Prostate gland (tissue), 2 donors: ENCODE data around the gene RRN3. TPM values are rescaled to one million over a fixed set of nuclear protein-coding genes. Genes with fewer than 3 reads are reported as not detected.

Source experiments
- DNase-seq: peaks from one replicate; pipeline ENCODE4 v3.0.0-alpha.2; 2019; ENCODE audit warnings: low spot score
- H3K27ac ChIP-seq, 2 donors: fragments of 200-600 bp; sonication (generic); 2 replicates each; pipeline ENCODE4 v1.5.1; 2017 to 2019
- H3K27me3 ChIP-seq: fragments of 200-600 bp; sonication (generic); replicated peaks from 2 replicates; pipeline ENCODE4 v1.5.1; 2019; ENCODE audit not compliant: insufficient read depth
- H3K36me3 ChIP-seq, 2 donors: fragments of 200-600 bp; sonication (generic); 1 replicate in 1 of 2; 2 replicates in 1 of 2; pipeline versions ENCODE4 v1.5.1 to v1.8.1; 2017 to 2019
- H3K4me1 ChIP-seq: fragments of 200-600 bp; sonication (generic); replicated peaks from 2 replicates; pipeline ENCODE4 v1.5.1; 2019
- H3K4me3 ChIP-seq, 2 donors: fragments of 200-600 bp; sonication (generic); 2 replicates each; pipeline ENCODE4 v1.5.1; 2017 to 2019
- H3K9me3 ChIP-seq: fragments of 200-600 bp; sonication (generic); 2 replicates; pipeline ENCODE4 v1.5.1; 2017
- CTCF ChIP-seq, 4 experiments: fragments of 200-600 bp in 2 of 4; fragments of 450-650 bp in 2 of 4; sonication (generic) in 2 of 4; IDR thresholded peaks; 1 replicate in 3 of 4; 2 replicates in 1 of 4; pipeline ENCODE4 v1.5.1; 2016 to 2019; ENCODE audit warnings: antibody characterized with exemption in 4 of 4, mild to moderate bottlenecking in 2 of 4, moderate library complexity in 2 of 4
- POLR2A ChIP-seq: fragments of 450-650 bp; IDR thresholded peaks from one replicate; pipeline ENCODE4 v1.6.1; 2016; ENCODE audit warnings: antibody characterized with exemption, mild to moderate bottlenecking
- POLR2AphosphoS5 ChIP-seq: sonication (generic); formaldehyde crosslinking; IDR thresholded peaks from one replicate; pipeline ENCODE4 v1.6.1; 2017; ENCODE audit warnings: antibody characterized with exemption
- WGBS: methylation state at CpG from one replicate; pipeline ENCODE4 v1.1.5; 2018; 5-methylcytosine and 5-hydroxymethylcytosine counted together
- intact Hi-C: fragments of 100-400 bp; cut with DNase I; formaldehyde crosslinking; loops from one replicate; pipeline ENCODE4 v1.14.2; 2022
- total RNA-seq, 2 donors: library from RNA; depleted of rRNA; stranded (reverse); fragments of >200 nt; gene quantifications; one replicate each; pipeline ENCODE4 v1.1.0, GENCODE V29; 2016

Gene RRN3
- total RNA-seq, 2 donors from 2014 or later, result 34.7 to 37.9 TPM

- WGBS, result 66% methylated on average over 3 of the region's 3 CpGs
- no peak overlapping the region for H3K4me3 ChIP-seq
- no peak for DNase-seq
- no peak for TF ChIP-seq POLR2AphosphoS5
- no peak for TF ChIP-seq POLR2A
- TF ChIP-seq CTCF (IDR thresholded peaks at IDR 0.05), result no peak
- no peak overlapping the region for H3K27ac ChIP-seq
- no peaks in the 10 kb centered on the region for H3K9me3 ChIP-seq
- H3K4me1 ChIP-seq, result no peaks in the 10 kb centered on the region
- intact Hi-C loops, result no loop called here
- H3K36me3 ChIP-seq, result no peaks in the 10 kb centered on the region
- H3K27me3 ChIP-seq, result no peaks in the 10 kb centered on the region
Observed at GRCh38 chr16:15059324-15059723, 34.7 kb downstream of the RRN3 start.

GRCh38 chr16:15057681-15058417 lies 36.2 kb downstream of the RRN3 start:
- no peak for DNase-seq
- H3K27ac ChIP-seq, result no peak overlapping the region

GRCh38 chr16:15055141-15056053 lies 38.7 kb downstream of the RRN3 start:
- Histone ChIP-seq H3K4me3 (peak overlapping the region; percentile 99), H3K27me3 (no peaks in the 10 kb centered on the region), H3K27ac (peak overlapping the region; percentile 79 to 86), H3K9me3 (no peaks in the 10 kb centered on the region), H3K4me1 (no peaks in the 10 kb centered on the region), H3K36me3 (no peaks in the 10 kb centered on the region)
- DNase-seq, result no peak
- intact Hi-C loops, result no loop called here
- 4% methylated on average over 39 of the region's 81 CpGs for WGBS
- TF ChIP-seq POLR2AphosphoS5 (no peak), CTCF (IDR thresholded peaks at IDR 0.05) (no peak), POLR2A (peak; percentile 15)

More at GRCh38 chr16:15057681-15058417, 36.2 kb downstream of the RRN3 start:
- 84% methylated on average over 7 of the region's 7 CpGs for WGBS
- H3K27me3 ChIP-seq, result no peaks in the 10 kb centered on the region
- no peak overlapping the region for H3K4me3 ChIP-seq
- TF ChIP-seq POLR2AphosphoS5, result no peak
- TF ChIP-seq POLR2A, result no peak
- TF ChIP-seq CTCF (IDR thresholded peaks at IDR 0.05), result no peak
- intact Hi-C loops, result no loop called here
- H3K36me3 ChIP-seq, result no peaks in the 10 kb centered on the region
- H3K4me1 ChIP-seq, result no peaks in the 10 kb centered on the region
- no peaks in the 10 kb centered on the region for H3K9me3 ChIP-seq

GRCh38 chr16:15054357-15055140 lies 39.5 kb downstream of the RRN3 start:
- WGBS, result 80% methylated on average over 19 of the region's 19 CpGs

More at GRCh38 chr16:15054357-15055140, 39.5 kb downstream of the RRN3 start:
- H3K27ac ChIP-seq, result peak overlapping the region; percentile 79 to 86
- H3K27me3 ChIP-seq, result no peaks in the 10 kb centered on the region
- peak overlapping the region; percentile 99 for H3K4me3 ChIP-seq
- TF ChIP-seq POLR2A, result no peak
- no peak for TF ChIP-seq POLR2AphosphoS5
- no peak for TF ChIP-seq CTCF (IDR thresholded peaks at IDR 0.05)
- H3K9me3 ChIP-seq, result no peaks in the 10 kb centered on the region
- no peaks in the 10 kb centered on the region for H3K4me1 ChIP-seq
- intact Hi-C loops, result no loop called here
- no peaks in the 10 kb centered on the region for H3K36me3 ChIP-seq
- no peak for DNase-seq
